ENCODE measurements around the gene SLC7A7.
"Not testable (repeated sequence)": the region's sequence is repeated elsewhere in the genome, so short reads cannot be mapped to it uniquely, and the experiment has no call there.

SLC7A7 gene

DNA sequence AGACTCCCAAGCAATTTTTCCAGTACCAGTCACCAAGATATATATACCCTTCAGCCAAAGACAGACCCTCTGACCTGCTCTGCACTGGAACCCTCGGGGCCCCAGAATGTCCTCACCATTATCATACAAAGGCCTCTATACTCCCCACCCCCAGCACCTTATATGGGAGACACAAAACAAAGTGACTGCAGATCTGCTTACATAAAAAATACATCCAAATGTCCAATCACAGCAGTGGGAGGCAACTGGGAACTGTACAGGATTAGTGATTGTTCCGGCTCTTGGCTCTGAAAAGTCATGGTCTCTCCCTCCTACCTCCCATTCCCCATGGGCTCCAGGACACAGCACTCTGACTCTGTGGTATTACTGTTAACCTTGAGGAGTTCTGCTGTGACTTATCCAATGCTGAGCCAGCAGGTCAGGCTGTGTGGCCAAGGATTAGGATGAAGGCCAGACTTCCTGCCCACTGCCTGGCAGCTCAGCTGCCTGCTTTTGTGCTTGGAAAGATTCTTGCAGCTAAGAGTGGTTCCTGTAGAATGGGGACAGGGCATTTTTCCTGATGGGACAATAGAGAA, 35.0 kb downstream of the SLC7A7 start:
- H3K9me3 ChIP-seq (ENCODE audit: low read length), result no peaks in the 10 kb centered on the region

GRCh38 chr14:22778084-22778483, 37.2 kb downstream of the SLC7A7 start:
- no peak overlapping the region for H3K4me3 ChIP-seq (ENCODE audit: low read length)
- H2AFZ ChIP-seq (ENCODE audit: low read depth, low read length), result no peak overlapping the region
- H3K36me3 ChIP-seq (ENCODE audit: insufficient read depth, low read length), result peaks cover 12% of the 10 kb centered on the region
- no peaks in the 10 kb centered on the region for H3K9me3 ChIP-seq (ENCODE audit: low read length)
- H3K4me1 ChIP-seq (ENCODE audit: insufficient read depth, low read length), result no peaks in the 10 kb centered on the region
- H3K27me3 ChIP-seq (ENCODE audit: insufficient read depth, low read length), result no peaks in the 10 kb centered on the region

More for the DNA sequence above, 35.0 kb downstream of the SLC7A7 start:
- Histone ChIP-seq H3K4me1 (ENCODE audit: insufficient read depth, low read length) (no peaks in the 10 kb centered on the region), H3K27me3 (ENCODE audit: insufficient read depth, low read length) (no peaks in the 10 kb centered on the region), H3K36me3 (ENCODE audit: insufficient read depth, low read length) (no peaks in the 10 kb centered on the region), H2AFZ (ENCODE audit: low read depth, low read length) (no peak overlapping the region), H3K4me3 (ENCODE audit: low read length) (no peak overlapping the region)

DNA sequence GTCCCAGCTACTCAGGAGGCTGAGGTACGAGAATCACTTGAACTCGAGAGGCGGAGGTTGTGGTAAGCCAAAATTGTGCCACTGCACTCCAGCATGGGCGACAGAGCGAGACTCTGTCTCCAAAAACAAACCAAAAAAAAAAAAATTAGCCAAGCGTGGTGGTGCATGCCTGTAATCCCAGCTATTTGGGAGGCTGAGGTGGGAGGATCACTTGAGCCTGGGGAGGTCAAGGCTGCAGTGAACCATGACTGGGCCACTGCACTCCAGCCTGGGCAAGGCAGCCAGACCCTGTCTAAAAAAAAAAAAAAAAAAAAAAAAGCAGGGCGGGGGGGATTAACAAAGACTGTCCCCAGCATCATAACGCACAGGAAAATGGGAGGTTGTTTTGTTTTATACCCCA, 38.4 kb downstream of the SLC7A7 start:
- H3K27me3 ChIP-seq (ENCODE audit: insufficient read depth, low read length); H3K4me1 ChIP-seq (ENCODE audit: insufficient read depth, low read length); H2AFZ ChIP-seq (ENCODE audit: low read depth, low read length); H3K4me3 ChIP-seq (ENCODE audit: low read length); H3K9me3 ChIP-seq (ENCODE audit: low read length): not testable (repeated sequence)
- peaks cover 18% of the 10 kb centered on the region for H3K36me3 ChIP-seq (ENCODE audit: insufficient read depth, low read length)

GRCh38 chr14:22776215-22776614, 39.0 kb downstream of the SLC7A7 start:
- Histone ChIP-seq H3K9me3 (ENCODE audit: low read length) (no peaks in the 10 kb centered on the region), H3K36me3 (ENCODE audit: insufficient read depth, low read length) (peaks cover 24% of the 10 kb centered on the region), H3K27me3 (ENCODE audit: insufficient read depth, low read length) (no peaks in the 10 kb centered on the region), H2AFZ (ENCODE audit: low read depth, low read length) (no peak overlapping the region), H3K4me3 (ENCODE audit: low read length) (no peak overlapping the region), H3K4me1 (ENCODE audit: insufficient read depth, low read length) (no peaks in the 10 kb centered on the region)

GRCh38 chr14:22774011-22774706, 41.1 kb downstream of the SLC7A7 start:
- Histone ChIP-seq H3K4me1 (ENCODE audit: insufficient read depth, low read length) (no peaks in the 10 kb centered on the region), H3K4me3 (ENCODE audit: low read length) (no peak overlapping the region), H3K36me3 (ENCODE audit: insufficient read depth, low read length) (peaks cover 44% of the 10 kb centered on the region), H3K9me3 (ENCODE audit: low read length) (no peaks in the 10 kb centered on the region), H3K27me3 (ENCODE audit: insufficient read depth, low read length) (no peaks in the 10 kb centered on the region), H2AFZ (ENCODE audit: low read depth, low read length) (no peak overlapping the region)

DNA sequence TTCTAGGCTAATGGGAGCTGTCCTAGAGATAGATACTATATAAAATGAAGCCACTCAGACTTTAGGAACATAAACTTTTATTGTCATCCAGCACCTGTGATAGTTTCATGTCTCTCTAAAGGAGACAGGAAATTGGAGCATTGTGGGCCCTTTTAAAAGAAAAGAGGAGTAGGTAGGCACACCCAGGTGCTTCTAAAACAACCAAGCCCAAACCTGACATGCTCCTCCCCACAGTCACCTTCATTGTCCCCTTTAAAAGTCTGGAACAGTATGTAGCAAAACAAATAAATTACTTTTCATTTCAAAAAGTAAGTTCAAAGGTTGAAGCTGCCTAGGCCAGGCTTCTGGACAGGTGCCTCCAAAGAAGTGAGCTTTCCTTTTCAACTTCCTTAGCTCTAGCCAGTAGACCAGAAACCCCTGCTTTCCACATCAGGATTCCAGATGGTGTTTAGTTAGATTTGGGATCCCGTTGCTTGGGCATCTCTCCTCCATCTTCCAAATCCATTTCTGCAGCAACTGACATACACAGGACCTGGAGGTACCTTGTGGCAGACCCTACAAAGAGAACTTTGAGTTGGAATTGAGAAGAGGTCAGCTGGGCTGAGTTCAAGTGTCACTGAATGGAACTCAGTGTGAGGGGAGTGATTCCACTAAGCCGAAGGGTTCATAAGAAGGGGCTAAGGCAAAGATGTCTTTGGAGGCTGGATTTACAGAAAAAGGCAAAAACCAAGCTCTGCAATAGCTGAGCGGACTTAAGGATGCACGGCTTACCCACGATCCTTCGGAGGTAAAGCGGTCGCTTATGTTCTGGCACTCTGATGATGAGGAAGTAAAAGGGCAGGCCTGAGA, 41.8 kb downstream of the SLC7A7 start:
- Histone ChIP-seq H3K9me3 (ENCODE audit: low read length) (no peaks in the 10 kb centered on the region), H3K36me3 (ENCODE audit: insufficient read depth, low read length) (peaks cover 48% of the 10 kb centered on the region), H3K4me3 (ENCODE audit: low read length) (no peak overlapping the region), H2AFZ (ENCODE audit: low read depth, low read length) (no peak overlapping the region), H3K4me1 (ENCODE audit: insufficient read depth, low read length) (peaks cover 3% of the 10 kb centered on the region), H3K27me3 (ENCODE audit: insufficient read depth, low read length) (no peaks in the 10 kb centered on the region)

DNA sequence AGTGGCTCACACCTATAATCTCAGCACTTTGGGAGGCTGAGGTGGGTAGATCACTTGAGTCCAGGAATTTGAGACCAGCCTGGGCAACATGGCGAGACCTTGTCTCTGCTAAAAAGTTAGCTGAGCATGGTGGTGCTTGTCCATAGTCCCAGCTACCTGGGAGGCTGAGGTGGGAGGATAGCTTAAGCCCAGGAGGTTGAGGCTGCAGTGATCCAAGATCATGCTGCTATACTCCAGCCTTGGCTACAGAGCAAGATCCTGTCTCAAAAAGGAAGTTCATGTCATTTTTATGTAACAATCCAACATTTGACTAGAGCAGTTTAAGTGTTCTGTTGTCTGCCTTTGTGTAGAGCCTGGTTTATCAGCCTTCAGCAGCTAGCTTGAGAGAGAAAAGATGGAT, 42.5 kb downstream of the SLC7A7 start:
- peaks cover 50% of the 10 kb centered on the region for H3K36me3 ChIP-seq (ENCODE audit: insufficient read depth, low read length)
- peaks cover 8% of the 10 kb centered on the region for H3K4me1 ChIP-seq (ENCODE audit: insufficient read depth, low read length)
- H3K27me3 ChIP-seq (ENCODE audit: insufficient read depth, low read length), result no peaks in the 10 kb centered on the region
- H2AFZ ChIP-seq (ENCODE audit: low read depth, low read length), result no peak overlapping the region
- H3K9me3 ChIP-seq (ENCODE audit: low read length), result no peaks in the 10 kb centered on the region
- H3K4me3 ChIP-seq (ENCODE audit: low read length), result no peak overlapping the region

GRCh38 chr14:22770481-22771187, 44.6 kb downstream of the SLC7A7 start:
- no peak overlapping the region for H2AFZ ChIP-seq (ENCODE audit: low read depth, low read length)
- no peaks in the 10 kb centered on the region for H3K27me3 ChIP-seq (ENCODE audit: insufficient read depth, low read length)
- no peaks in the 10 kb centered on the region for H3K9me3 ChIP-seq (ENCODE audit: low read length)
- peaks cover 50% of the 10 kb centered on the region for H3K36me3 ChIP-seq (ENCODE audit: insufficient read depth, low read length)
- H3K4me1 ChIP-seq (ENCODE audit: insufficient read depth, low read length), result peaks cover 18% of the 10 kb centered on the region
- no peak overlapping the region for H3K4me3 ChIP-seq (ENCODE audit: low read length)

- peaks cover 18% of the 10 kb centered on the region for H3K4me1 ChIP-seq (ENCODE audit: insufficient read depth, low read length)
- H3K27me3 ChIP-seq (ENCODE audit: insufficient read depth, low read length), result no peaks in the 10 kb centered on the region
- peaks cover 2% of the 10 kb centered on the region for H3K9me3 ChIP-seq (ENCODE audit: low read length)
- no peak overlapping the region for H3K4me3 ChIP-seq (ENCODE audit: low read length)
- peaks cover 50% of the 10 kb centered on the region for H3K36me3 ChIP-seq (ENCODE audit: insufficient read depth, low read length)
- no peak overlapping the region for H2AFZ ChIP-seq (ENCODE audit: low read depth, low read length)
These were observed 45.9 kb downstream of the SLC7A7 start for GRCh38 chr14:22769369-22769768.

- Histone ChIP-seq H2AFZ (ENCODE audit: low read depth, low read length) (no peak overlapping the region), H3K36me3 (ENCODE audit: insufficient read depth, low read length) (peaks cover 46% of the 10 kb centered on the region), H3K4me1 (ENCODE audit: insufficient read depth, low read length) (peaks cover 18% of the 10 kb centered on the region), H3K9me3 (ENCODE audit: low read length) (peaks cover 3% of the 10 kb centered on the region), H3K27me3 (ENCODE audit: insufficient read depth, low read length) (no peaks in the 10 kb centered on the region), H3K4me3 (ENCODE audit: low read length) (no peak overlapping the region)
These were observed 46.3 kb downstream of the SLC7A7 start for GRCh38 chr14:22768947-22769346.

- peaks cover 3% of the 10 kb centered on the region for H3K9me3 ChIP-seq (ENCODE audit: low read length)
- peak overlapping the region; percentile 84 for H3K4me3 ChIP-seq (ENCODE audit: low read length)
- peak overlapping the region; percentile 82 for H2AFZ ChIP-seq (ENCODE audit: low read depth, low read length)
- no peaks in the 10 kb centered on the region for H3K27me3 ChIP-seq (ENCODE audit: insufficient read depth, low read length)
- H3K4me1 ChIP-seq (ENCODE audit: insufficient read depth, low read length), result peaks cover 18% of the 10 kb centered on the region
- peaks cover 31% of the 10 kb centered on the region for H3K36me3 ChIP-seq (ENCODE audit: insufficient read depth, low read length)
These were observed 48.0 kb downstream of the SLC7A7 start for GRCh38 chr14:22767323-22767589.

- peaks cover 18% of the 10 kb centered on the region for H3K4me1 ChIP-seq (ENCODE audit: insufficient read depth, low read length)
These were observed 48.5 kb downstream of the SLC7A7 start, which contains the start of gene OXA1L for GRCh38 chr14:22766457-22767322. TSS of gene OXA1L (plus strand) at chr14:22766688. CDS start at chr14:22766702, 14 bp downstream.

More at GRCh38 chr14:22766457-22767322, 48.5 kb downstream of the SLC7A7 start, which contains the start of gene OXA1L:
- no peaks in the 10 kb centered on the region for H3K27me3 ChIP-seq (ENCODE audit: insufficient read depth, low read length)
- H3K9me3 ChIP-seq (ENCODE audit: low read length), result peaks cover 3% of the 10 kb centered on the region
- peak within 1 kb of the TSS; percentile 84 for H3K4me3 ChIP-seq (ENCODE audit: low read length)
- H3K36me3 ChIP-seq (ENCODE audit: insufficient read depth, low read length), result peaks cover 31% of the 10 kb centered on the region
- H2AFZ ChIP-seq (ENCODE audit: low read depth, low read length), result peak within 1 kb of the TSS; percentile 93
